IgD-negative memory B cell (primary cell): Measurements from ENCODE around the gene C11orf68. TPM values are rescaled to one million over a fixed set of nuclear protein-coding genes. Genes with fewer than 3 reads are reported as not detected.
A peak's percentile ranks its signal among the peaks of the same experiment; 100 is the strongest.
"Not testable (repeated sequence)": the region's sequence is repeated elsewhere in the genome, so short reads cannot be mapped to it uniquely, and the experiment has no call there.

Experiments
- H3K27ac Mint-ChIP-seq, 3 donors: one replicate each; pipeline ENCODE4 v1.8.0; 2020 to 2022; ENCODE audit warnings: mild to moderate bottlenecking in 3 of 3, mixed read lengths in 3 of 3, moderate library complexity in 1 of 3
- H3K27me3 Mint-ChIP-seq: one replicate; pipeline ENCODE4 v1.8.0; 2021; ENCODE audit warnings: mixed read lengths
- H3K36me3 Mint-ChIP-seq: one replicate; pipeline ENCODE4 v1.8.0; 2020; ENCODE audit warnings: mild to moderate bottlenecking, mixed read lengths
- H3K4me1 Mint-ChIP-seq, 3 donors: one replicate each; pipeline ENCODE4 v1.8.0; 2020 to 2022; ENCODE audit warnings: mixed read lengths in 3 of 3, mild to moderate bottlenecking in 1 of 3
- H3K4me3 Mint-ChIP-seq, 4 donors: one replicate each; pipeline ENCODE4 v1.8.0; 2020 to 2022; ENCODE audit warnings: mild to moderate bottlenecking in 4 of 4, mixed read lengths in 4 of 4, moderate library complexity in 3 of 4
- H3K9me3 Mint-ChIP-seq, 3 donors: one replicate each; pipeline ENCODE4 v1.8.0; 2020 to 2021; ENCODE audit warnings: mixed read lengths in 3 of 3, mild to moderate bottlenecking in 1 of 3
- polyA plus RNA-seq: library from polyadenylated mRNA; unstranded; fragments of 300-500 nt; fragmentation: Illumina TruSeq; gene quantifications from one replicate; pipeline ENCODE4 v1.2.3, GENCODE V29; 2021

The C11orf68 gene
- polyA plus RNA-seq, 1 donor from 2014 or later = 61.6 TPM

- Mint-ChIP-seq H3K27ac (peak overlapping the region; percentile 24 to 94 (median 83)), H3K4me3 (peak overlapping the region; percentile 77 to 92 (median 90)), H3K9me3 (no peaks in the 10 kb centered on the region), H3K4me1 (peaks cover 25 to 31% (median 31%) of the 10 kb centered on the region in 3 donors), H3K27me3 (no peaks in the 10 kb centered on the region), H3K36me3 (peaks cover 3% of the 10 kb centered on the region)
These were observed 24.7 kb downstream of the C11orf68 start for GRCh38 chr11:65894034-65894591.

GRCh38 chr11:65892661-65893317 is 26.1 kb downstream of the C11orf68 start:
- H3K27me3 Mint-ChIP-seq = no peaks in the 10 kb centered on the region
- H3K4me1 Mint-ChIP-seq = peaks cover 31 to 39% (median 37%) of the 10 kb centered on the region in 3 donors
- H3K4me3 Mint-ChIP-seq = peak overlapping the region; percentile 89 to 96 (median 92)
- peak overlapping the region; percentile 40 to 83 (median 48) for H3K27ac Mint-ChIP-seq
- no peaks in the 10 kb centered on the region for H3K9me3 Mint-ChIP-seq
- no peaks in the 10 kb centered on the region for H3K36me3 Mint-ChIP-seq

- not testable (repeated sequence) for H3K27me3 Mint-ChIP-seq, H3K9me3 Mint-ChIP-seq, H3K36me3 Mint-ChIP-seq
- Mint-ChIP-seq H3K27ac (peak overlapping the region; percentile 40 to 83 (median 48)), H3K4me3 (peak overlapping the region; percentile 75 to 96 (median 90)), H3K4me1 (peaks cover 31 to 39% (median 37%) of the 10 kb centered on the region in 3 donors)
These were observed 26.7 kb downstream of the C11orf68 start for GRCh38 chr11:65892137-65892540.

GRCh38 chr11:65891219-65892136 is 27.4 kb downstream of the C11orf68 start:
- H3K27ac Mint-ChIP-seq = peak overlapping the region; percentile 40 to 93 (median 48)
- H3K27me3 Mint-ChIP-seq = no peaks in the 10 kb centered on the region
- peaks cover 31 to 44% (median 40%) of the 10 kb centered on the region in 3 donors for H3K4me1 Mint-ChIP-seq
- H3K4me3 Mint-ChIP-seq = peak overlapping the region; percentile 87 to 96 (median 92)
- H3K36me3 Mint-ChIP-seq = no peaks in the 10 kb centered on the region
- no peaks in the 10 kb centered on the region for H3K9me3 Mint-ChIP-seq

GRCh38 chr11:65890324-65891218 is 28.3 kb downstream of the C11orf68 start, which contains the start of gene CCDC85B:
TSS of gene CCDC85B (plus strand) at chr11:65890673. CDS start at chr11:65890784, 111 bp downstream.
- Mint-ChIP-seq H3K27me3 (no peaks in the 10 kb centered on the region), H3K4me3 (peak within 1 kb of the TSS; percentile 89 to 96 (median 95)), H3K4me1 (peaks cover 31 to 45% (median 39%) of the 10 kb centered on the region in 3 donors), H3K36me3 (no peaks in the 10 kb centered on the region), H3K27ac (peak within 1 kb of the TSS; percentile 93 to 98 (median 97)), H3K9me3 (no peaks in the 10 kb centered on the region)

GRCh38 chr11:65888163-65888814 is 30.6 kb downstream of the C11orf68 start, which contains the start of gene FIBP:
TSS of gene FIBP (minus strand) at chr11:65888471. CDS start at chr11:65888418, 53 bp downstream.
- H3K4me3 Mint-ChIP-seq = peak within 1 kb of the TSS; percentile 89 to 96 (median 94)
- H3K27ac Mint-ChIP-seq = peak within 1 kb of the TSS; percentile 93 to 98 (median 97)
- no peaks in the 10 kb centered on the region for H3K27me3 Mint-ChIP-seq
- peaks cover 36 to 49% (median 46%) of the 10 kb centered on the region in 3 donors for H3K4me1 Mint-ChIP-seq
- H3K36me3 Mint-ChIP-seq = no peaks in the 10 kb centered on the region
- no peaks in the 10 kb centered on the region for H3K9me3 Mint-ChIP-seq

GRCh38 chr11:65887723-65888162 is 31.1 kb downstream of the C11orf68 start:
- Mint-ChIP-seq H3K4me3 (peak overlapping the region; percentile 89 to 96 (median 94)), H3K27ac (peak overlapping the region; percentile 93 to 98 (median 97)), H3K36me3 (no peaks in the 10 kb centered on the region), H3K4me1 (peaks cover 34 to 48% (median 42%) of the 10 kb centered on the region in 3 donors), H3K9me3 (no peaks in the 10 kb centered on the region), H3K27me3 (no peaks in the 10 kb centered on the region)

GRCh38 chr11:65886826-65887722 is 31.8 kb downstream of the C11orf68 start:
- no peaks in the 10 kb centered on the region for H3K36me3 Mint-ChIP-seq
- H3K27me3 Mint-ChIP-seq = no peaks in the 10 kb centered on the region
- peaks cover 28 to 41% (median 35%) of the 10 kb centered on the region in 3 donors for H3K4me1 Mint-ChIP-seq

GRCh38 chr11:65885808-65886536 is 32.9 kb downstream of the C11orf68 start:
- Mint-ChIP-seq H3K36me3 (no peaks in the 10 kb centered on the region), H3K27me3 (no peaks in the 10 kb centered on the region), H3K4me1 (peaks cover 27 to 37% (median 31%) of the 10 kb centered on the region in 3 donors), H3K9me3 (no peaks in the 10 kb centered on the region), H3K27ac (peak overlapping the region in 2 of 3 donors; percentile 80 to 95), H3K4me3 (peak overlapping the region in 3 of 4 donors; percentile 72 to 96 (median 89))

More at GRCh38 chr11:65886826-65887722, 31.8 kb downstream of the C11orf68 start:
- Mint-ChIP-seq H3K9me3 (no peaks in the 10 kb centered on the region), H3K27ac (peak overlapping the region; percentile 23 to 93 (median 78)), H3K4me3 (peak overlapping the region; percentile 89 to 96 (median 94))

- no peaks in the 10 kb centered on the region for H3K9me3 Mint-ChIP-seq
- H3K27me3 Mint-ChIP-seq = no peaks in the 10 kb centered on the region
- peak overlapping the region in 2 of 3 donors; percentile 80 to 95 for H3K27ac Mint-ChIP-seq
- H3K4me1 Mint-ChIP-seq = peaks cover 26 to 35% (median 30%) of the 10 kb centered on the region in 3 donors
- H3K36me3 Mint-ChIP-seq = no peaks in the 10 kb centered on the region
- H3K4me3 Mint-ChIP-seq = peak overlapping the region in 2 of 4 donors; percentile 78 to 88
These were observed 33.6 kb downstream of the C11orf68 start for GRCh38 chr11:65885231-65885630.

- Mint-ChIP-seq H3K4me1 (peaks cover 20 to 29% (median 25%) of the 10 kb centered on the region in 3 donors), H3K36me3 (no peaks in the 10 kb centered on the region), H3K27me3 (no peaks in the 10 kb centered on the region), H3K9me3 (no peaks in the 10 kb centered on the region), H3K4me3 (peak overlapping the region; percentile 63 to 88 (median 72)), H3K27ac (peak overlapping the region in 2 of 3 donors; percentile 81 to 95)
These were observed 34.2 kb downstream of the C11orf68 start for GRCh38 chr11:65884716-65885092.
